Measurements from ENCODE around the gene MEX3C.

Gene MEX3C

DNA sequence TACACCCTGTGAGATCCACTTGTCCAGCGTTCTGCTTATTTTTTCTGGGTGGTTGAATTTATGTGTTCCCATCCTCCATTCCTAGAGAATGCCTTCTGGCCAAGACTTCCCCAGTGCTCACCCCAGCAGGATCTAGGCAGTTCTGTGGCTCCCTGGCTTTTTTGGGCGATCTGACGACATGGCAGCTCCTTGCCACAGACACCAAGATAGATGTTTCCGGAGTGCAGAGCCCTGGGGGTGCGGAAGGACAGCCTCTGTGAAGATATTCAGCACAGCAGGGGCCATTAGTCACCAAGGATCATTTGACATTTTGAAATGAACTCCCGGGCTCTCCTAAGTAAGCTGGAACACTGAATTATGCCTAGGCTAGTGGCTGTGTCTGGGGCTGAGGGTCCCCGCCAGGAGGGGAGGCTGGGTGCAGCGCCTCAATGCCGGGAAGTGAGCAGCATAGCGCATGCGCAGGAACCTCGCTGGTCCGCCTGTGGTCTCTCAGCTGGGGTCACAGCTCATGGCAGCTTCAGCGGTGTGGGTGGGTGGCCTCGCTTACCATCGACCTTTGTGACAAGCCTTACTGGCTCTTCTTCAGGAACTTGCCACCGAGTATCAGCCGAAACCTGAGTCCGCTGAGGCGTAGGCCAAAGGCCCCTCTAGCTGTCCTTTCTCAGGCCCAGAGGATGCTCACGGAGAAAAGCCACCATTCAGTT, 60.3 kb downstream of the MEX3C start:
- Mint-ChIP-seq H3K4me3 (no peak overlapping the region), H3K27ac (no peak overlapping the region)
- TF ChIP-seq, protein P1, sequence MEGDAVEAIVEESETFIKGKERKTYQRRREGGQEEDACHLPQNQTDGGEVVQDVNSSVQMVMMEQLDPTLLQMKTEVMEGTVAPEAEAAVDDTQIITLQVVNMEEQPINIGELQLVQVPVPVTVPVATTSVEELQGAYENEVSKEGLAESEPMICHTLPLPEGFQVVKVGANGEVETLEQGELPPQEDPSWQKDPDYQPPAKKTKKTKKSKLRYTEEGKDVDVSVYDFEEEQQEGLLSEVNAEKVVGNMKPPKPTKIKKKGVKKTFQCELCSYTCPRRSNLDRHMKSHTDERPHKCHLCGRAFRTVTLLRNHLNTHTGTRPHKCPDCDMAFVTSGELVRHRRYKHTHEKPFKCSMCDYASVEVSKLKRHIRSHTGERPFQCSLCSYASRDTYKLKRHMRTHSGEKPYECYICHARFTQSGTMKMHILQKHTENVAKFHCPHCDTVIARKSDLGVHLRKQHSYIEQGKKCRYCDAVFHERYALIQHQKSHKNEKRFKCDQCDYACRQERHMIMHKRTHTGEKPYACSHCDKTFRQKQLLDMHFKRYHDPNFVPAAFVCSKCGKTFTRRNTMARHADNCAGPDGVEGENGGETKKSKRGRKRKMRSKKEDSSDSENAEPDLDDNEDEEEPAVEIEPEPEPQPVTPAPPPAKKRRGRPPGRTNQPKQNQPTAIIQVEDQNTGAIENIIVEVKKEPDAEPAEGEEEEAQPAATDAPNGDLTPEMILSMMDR (IDR thresholded peaks at IDR 0.05; ENCODE audit: unreplicated experiment in 3 of 3) = no peak

DNA sequence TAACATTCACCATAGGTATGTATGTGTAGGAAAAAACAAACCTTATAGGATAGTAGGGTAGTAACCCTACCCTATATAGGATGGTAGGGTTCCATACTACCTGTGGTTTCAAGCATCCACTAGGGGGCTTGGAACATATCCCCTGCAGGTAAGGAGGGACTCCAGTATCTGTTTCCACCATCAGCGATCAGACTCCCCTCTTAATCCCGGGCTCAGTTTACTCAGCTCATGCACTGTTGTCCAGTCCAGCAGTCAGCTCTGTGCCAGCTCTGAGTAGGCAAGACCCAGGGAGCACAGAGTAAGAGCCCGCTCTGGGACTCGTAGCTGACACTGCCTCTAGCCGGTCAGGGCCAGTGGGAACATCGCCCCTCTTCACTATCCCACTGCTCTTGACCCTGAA, 61.7 kb downstream of the MEX3C start:
- H3K27ac Mint-ChIP-seq = no peak overlapping the region
- TF ChIP-seq, protein P1 (IDR thresholded peaks at IDR 0.05; ENCODE audit: unreplicated experiment in 3 of 3) = peak in 1 of 3 experiments; percentile 29
- no peaks in the 10 kb centered on the region for H3K36me3 Mint-ChIP-seq (ENCODE audit: low read depth)
- no peaks in the 10 kb centered on the region for H3K27me3 Mint-ChIP-seq (ENCODE audit: low read depth)
- no peaks in the 10 kb centered on the region for H3K4me1 Mint-ChIP-seq
- H3K4me3 Mint-ChIP-seq = no peak overlapping the region
- no peaks in the 10 kb centered on the region for H3K9me3 Mint-ChIP-seq

More for the DNA sequence above, 60.3 kb downstream of the MEX3C start:
- H3K4me1 Mint-ChIP-seq = no peaks in the 10 kb centered on the region
- no peaks in the 10 kb centered on the region for H3K36me3 Mint-ChIP-seq (ENCODE audit: low read depth)
- no peaks in the 10 kb centered on the region for H3K27me3 Mint-ChIP-seq (ENCODE audit: low read depth)
- H3K9me3 Mint-ChIP-seq = no peaks in the 10 kb centered on the region

DNA sequence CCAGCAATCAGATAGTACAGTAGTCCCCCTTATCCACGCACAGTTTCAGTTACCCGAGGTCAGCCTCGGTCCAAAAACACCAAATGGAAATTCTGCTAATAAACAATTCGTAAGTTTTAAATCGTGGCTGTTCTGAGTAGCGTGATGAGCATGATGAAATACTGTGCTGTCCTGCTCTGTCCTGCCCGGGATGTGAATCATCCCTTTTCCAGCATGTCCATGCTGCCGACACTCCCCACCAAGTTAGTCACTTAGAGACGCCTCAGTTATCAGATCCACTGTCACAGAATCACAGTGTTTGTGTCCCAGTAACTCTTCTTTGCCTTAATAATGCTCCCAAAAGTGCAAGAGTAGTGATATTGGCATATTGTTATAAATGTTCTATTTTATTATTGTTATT, 62.1 kb downstream of the MEX3C start:
- no peaks in the 10 kb centered on the region for H3K4me1 Mint-ChIP-seq
- no peaks in the 10 kb centered on the region for H3K27me3 Mint-ChIP-seq (ENCODE audit: low read depth)
- H3K9me3 Mint-ChIP-seq = no peaks in the 10 kb centered on the region
- TF ChIP-seq, protein P1 (IDR thresholded peaks at IDR 0.05; ENCODE audit: unreplicated experiment in 3 of 3) = no peak
- no peak overlapping the region for H3K27ac Mint-ChIP-seq
- H3K4me3 Mint-ChIP-seq = no peak overlapping the region
- H3K36me3 Mint-ChIP-seq (ENCODE audit: low read depth) = no peaks in the 10 kb centered on the region

DNA sequence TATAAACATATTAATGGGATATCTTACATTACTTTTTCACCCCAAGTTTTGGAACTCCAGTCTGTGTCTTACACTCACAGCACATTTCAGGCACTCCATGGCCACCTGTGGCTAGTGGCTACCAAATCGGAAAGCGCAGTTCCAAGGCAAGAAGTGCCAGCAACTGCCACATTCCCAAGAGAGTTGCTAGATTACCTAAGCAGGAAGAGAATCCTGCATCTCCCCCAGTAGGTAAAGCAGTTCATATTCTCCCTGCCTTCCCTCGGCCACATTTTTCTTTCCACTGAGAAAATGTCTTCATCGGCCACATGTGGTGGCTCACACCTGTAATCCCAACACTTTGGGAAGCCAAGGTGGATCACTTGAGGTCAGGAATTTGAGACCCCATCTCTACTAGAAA, 62.8 kb downstream of the MEX3C start:
- no peak overlapping the region for H3K27ac Mint-ChIP-seq
- no peaks in the 10 kb centered on the region for H3K36me3 Mint-ChIP-seq (ENCODE audit: low read depth)
- no peak overlapping the region for H3K4me3 Mint-ChIP-seq
- H3K27me3 Mint-ChIP-seq (ENCODE audit: low read depth) = no peaks in the 10 kb centered on the region
- no peaks in the 10 kb centered on the region for H3K4me1 Mint-ChIP-seq
- H3K9me3 Mint-ChIP-seq = no peaks in the 10 kb centered on the region
- TF ChIP-seq, protein P1 (IDR thresholded peaks at IDR 0.05; ENCODE audit: unreplicated experiment in 3 of 3) = no peak

DNA sequence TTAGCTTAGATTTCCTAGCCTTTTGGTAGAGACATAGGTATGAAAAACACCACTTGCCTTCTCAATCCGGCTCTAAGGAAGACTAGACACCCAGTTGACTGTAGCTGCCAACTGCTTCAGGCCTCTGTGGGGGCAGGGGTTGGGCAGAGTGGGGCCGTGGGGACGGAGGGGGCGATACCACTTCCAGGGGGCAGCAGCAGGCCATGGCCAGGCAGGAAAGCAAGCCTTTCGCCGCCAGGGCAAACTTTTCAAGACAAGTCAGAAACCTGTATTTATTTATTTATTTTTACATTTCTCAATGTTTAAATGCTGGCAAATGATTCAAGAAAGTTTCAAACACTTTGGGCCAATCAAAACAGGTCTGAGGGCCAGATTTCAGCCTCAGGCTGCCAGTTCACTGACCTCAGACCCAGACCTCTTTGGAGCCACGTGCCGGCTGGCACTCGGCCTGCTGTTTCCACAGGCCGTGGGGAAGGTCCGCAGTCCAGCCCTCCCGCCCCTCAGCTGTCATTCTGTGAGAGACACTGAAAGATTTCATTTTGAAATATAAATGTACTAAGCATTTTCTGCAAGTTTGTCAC, 63.8 kb downstream of the MEX3C start:
- Mint-ChIP-seq H3K4me1 (no peaks in the 10 kb centered on the region), H3K27me3 (ENCODE audit: low read depth) (no peaks in the 10 kb centered on the region), H3K9me3 (no peaks in the 10 kb centered on the region), H3K36me3 (ENCODE audit: low read depth) (no peaks in the 10 kb centered on the region), H3K27ac (no peak overlapping the region), H3K4me3 (no peak overlapping the region)
- TF ChIP-seq, protein P1 (IDR thresholded peaks at IDR 0.05; ENCODE audit: unreplicated experiment in 3 of 3) = no peak
